ENCODE measurements around the gene FBXO34.

- TF ChIP-seq REST (IDR thresholded peaks at IDR 0.05; ENCODE audit: insufficient read depth in 1 of 2, low read depth in 2 of 2, low read length in 1 of 2) (no peak), CTCF (IDR thresholded peaks at IDR 0.05) (no peak)
Observed at GRCh38 chr14:55239320-55239719, 31.9 kb upstream of the FBXO34 start.

All from Panc1 (cell line).